ENCODE data around the gene ATP6V0D1. TPM values are rescaled to one million over a fixed set of nuclear protein-coding genes. Genes with fewer than 3 reads are reported as not detected.

Gene ATP6V0D1
- total RNA-seq, 1 experiment from 2014 or later, result 43.0 TPM

DNA sequence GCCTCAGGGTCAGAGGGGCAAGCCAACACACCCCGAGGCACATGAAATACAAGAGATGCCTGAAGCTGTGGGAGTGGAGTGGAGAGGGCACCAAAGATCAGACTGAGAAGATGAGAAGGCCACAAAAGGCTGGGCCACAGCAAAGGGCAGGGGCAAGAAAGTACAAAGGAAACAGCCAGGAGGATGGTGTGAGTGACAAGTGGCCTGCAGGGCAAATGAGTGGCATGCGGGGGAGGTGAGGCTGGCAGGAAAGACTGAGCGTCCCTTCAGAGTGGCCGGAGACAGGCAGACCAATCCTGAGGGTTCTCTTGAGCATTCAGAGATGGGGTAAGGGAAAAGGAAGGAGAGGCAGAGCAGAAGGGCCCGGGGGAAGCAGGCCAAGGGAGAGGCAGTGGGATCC lies 26.9 kb downstream of the ATP6V0D1 start:
- peaks cover 4 to 17% (median 5%) of the 10 kb centered on the region in 3 experiments; a peak in 6 of 7 replicates for H3K36me3 Mint-ChIP-seq (ENCODE audit: insufficient read depth in 1 of 3, low read depth in 3 of 3)
- H3K4me1 Mint-ChIP-seq, result peaks cover 7 to 10% of the 10 kb centered on the region in 2 experiments
- no peaks in the 10 kb centered on the region for H3K27me3 Mint-ChIP-seq (ENCODE audit: low read depth)
- H3K56ac ChIP-seq (ENCODE audit: insufficient read length, low read depth, low read length), result no peak overlapping the region
- no peak overlapping the region for H4K8ac ChIP-seq (replicated peaks; ENCODE audit: insufficient read length, low read depth, low read length)
- H2AFZ ChIP-seq (ENCODE audit: low read length), result no peak overlapping the region
- H3K9me3 ChIP-seq (ENCODE audit: control insufficient read depth, low read depth, low read length), result no peaks in the 10 kb centered on the region
- no peak overlapping the region for H3K4me3 Mint-ChIP-seq
- no peaks in the 10 kb centered on the region for H4K20me1 ChIP-seq (ENCODE audit: control insufficient read depth, insufficient read depth, insufficient read length)
- H3K4me1 ChIP-seq (ENCODE audit: insufficient read depth, low read length), result no peaks in the 10 kb centered on the region
- no peak overlapping the region for H2BK20ac ChIP-seq (ENCODE audit: low read depth, low read length, poor library complexity, severe bottlenecking)
- no peak overlapping the region for H3K9ac ChIP-seq (ENCODE audit: extremely low read depth, insufficient read length, low read length)
- H2AK5ac ChIP-seq (ENCODE audit: insufficient read length, low read length), result no peak overlapping the region
- no peak overlapping the region for H4K91ac ChIP-seq (ENCODE audit: insufficient read length, low read depth, low read length)
- no peak overlapping the region for H3K18ac ChIP-seq (ENCODE audit: insufficient read length, low read depth, low read length)
- no CpG with 5 or more reads among the region's 5 CpGs for WGBS (ENCODE audit: extremely low coverage, insufficient read length, low lambda C conversion rate)
- no peak overlapping the region for H3K23ac ChIP-seq (ENCODE audit: insufficient read length, low read depth, low read length)
- no peak overlapping the region for H3T11ph ChIP-seq (ENCODE audit: low read length)
- no peak overlapping the region for H4K5ac ChIP-seq (ENCODE audit: insufficient read length, low read depth, low read length)
- H2BK15ac ChIP-seq (ENCODE audit: low read depth, low read length), result no peak overlapping the region
- no peaks in the 10 kb centered on the region for H3K27me3 ChIP-seq (ENCODE audit: insufficient read depth, low read length)
- H2BK12ac ChIP-seq (ENCODE audit: insufficient read length, low read depth, low read length), result no peak overlapping the region
- H3K4ac ChIP-seq (ENCODE audit: low read depth, low read length), result no peak overlapping the region
- H3K79me1 ChIP-seq (ENCODE audit: insufficient read depth, low read depth, low read length, poor library complexity, severe bottlenecking), result no peaks in the 10 kb centered on the region
- H2BK5ac ChIP-seq (ENCODE audit: insufficient read length, low read length), result no peak overlapping the region
- H3K14ac ChIP-seq (ENCODE audit: insufficient read depth, low read length), result no peak overlapping the region
- H3K27ac ChIP-seq (ENCODE audit: insufficient read length, low read depth, low read length), result no peak overlapping the region
- no peaks in the 10 kb centered on the region for H3K9me3 Mint-ChIP-seq
- TF ChIP-seq, protein P1, sequence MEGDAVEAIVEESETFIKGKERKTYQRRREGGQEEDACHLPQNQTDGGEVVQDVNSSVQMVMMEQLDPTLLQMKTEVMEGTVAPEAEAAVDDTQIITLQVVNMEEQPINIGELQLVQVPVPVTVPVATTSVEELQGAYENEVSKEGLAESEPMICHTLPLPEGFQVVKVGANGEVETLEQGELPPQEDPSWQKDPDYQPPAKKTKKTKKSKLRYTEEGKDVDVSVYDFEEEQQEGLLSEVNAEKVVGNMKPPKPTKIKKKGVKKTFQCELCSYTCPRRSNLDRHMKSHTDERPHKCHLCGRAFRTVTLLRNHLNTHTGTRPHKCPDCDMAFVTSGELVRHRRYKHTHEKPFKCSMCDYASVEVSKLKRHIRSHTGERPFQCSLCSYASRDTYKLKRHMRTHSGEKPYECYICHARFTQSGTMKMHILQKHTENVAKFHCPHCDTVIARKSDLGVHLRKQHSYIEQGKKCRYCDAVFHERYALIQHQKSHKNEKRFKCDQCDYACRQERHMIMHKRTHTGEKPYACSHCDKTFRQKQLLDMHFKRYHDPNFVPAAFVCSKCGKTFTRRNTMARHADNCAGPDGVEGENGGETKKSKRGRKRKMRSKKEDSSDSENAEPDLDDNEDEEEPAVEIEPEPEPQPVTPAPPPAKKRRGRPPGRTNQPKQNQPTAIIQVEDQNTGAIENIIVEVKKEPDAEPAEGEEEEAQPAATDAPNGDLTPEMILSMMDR (conservative IDR thresholded peaks at IDR 0.05), result no peak
- no peaks in the 10 kb centered on the region for H3K23me2 ChIP-seq (ENCODE audit: insufficient read length, low read depth, low read length, poor library complexity, severe bottlenecking)
- no peaks in the 10 kb centered on the region for H3K79me2 ChIP-seq (ENCODE audit: insufficient read depth, low read length)
- H3K27ac Mint-ChIP-seq, result 0 out of 7 replicates have a peak overlapping the region, but pooled peaks of 1 of the 3 experiments have one; percentile 24
- DNase-seq, result no peak
- H3K4me2 ChIP-seq (ENCODE audit: insufficient read depth, insufficient read length, low read length), result no peak overlapping the region
- no peak overlapping the region for H2BK120ac ChIP-seq (ENCODE audit: low read depth, low read length, poor library complexity, severe bottlenecking)

Measured in H9 (cell line).